Lung (tissue), 12 donors: Measurements from ENCODE around the gene PTPRG. TPM values are rescaled to one million over a fixed set of nuclear protein-coding genes. Genes with fewer than 3 reads are reported as not detected.

Experiments
- ATAC-seq: fragments of 200-7000 bp; cut with Tn5 transposase; one replicate; pipeline ENCODE4 v1.9.1; 2020; ENCODE audit warnings: moderate number of reproducible peaks; ENCODE audit not compliant: insufficient read depth, low FRiP score
- DNase-seq, 3 donors: peaks; one replicate each; pipeline ENCODE4 v3.0.0-alpha.2; 2013 to 2017
- H3K27ac ChIP-seq, 2 donors: one replicate each; pipeline ENCODE4 v1.5.1; 2013; ENCODE audit warnings: mild to moderate bottlenecking in 2 of 2, moderate library complexity in 2 of 2, control low read depth in 1 of 2, inconsistent platforms in 1 of 2, low read depth in 1 of 2, low read length in 1 of 2
- H3K27me3 ChIP-seq, 3 donors: one replicate each; pipeline ENCODE4 v1.5.1; 2013; ENCODE audit warnings: low read length in 2 of 3; ENCODE audit not compliant: control insufficient read depth in 3 of 3, insufficient read depth in 3 of 3
- H3K36me3 ChIP-seq, 4 donors: one replicate each; pipeline ENCODE4 v1.5.1; 2013; ENCODE audit warnings: low read length in 4 of 4, mild to moderate bottlenecking in 1 of 4, moderate library complexity in 1 of 4; ENCODE audit not compliant: control insufficient read depth in 4 of 4, insufficient read depth in 4 of 4
- H3K4me1 ChIP-seq, 5 donors: one replicate each; pipeline ENCODE4 v1.5.1; 2013; ENCODE audit warnings: low read length in 5 of 5, mild to moderate bottlenecking in 2 of 5, moderate library complexity in 1 of 5; ENCODE audit not compliant: control insufficient read depth in 5 of 5, insufficient read depth in 5 of 5
- H3K4me3 ChIP-seq: one replicate; pipeline ENCODE4 v1.5.1; 2013; ENCODE audit warnings: mild to moderate bottlenecking, control low read depth, moderate library complexity
- H3K9ac ChIP-seq, 2 donors: one replicate each; pipeline ENCODE4 v1.5.1; 2013; ENCODE audit warnings: low read length in 2 of 2, control low read depth in 1 of 2; ENCODE audit not compliant: insufficient read depth in 1 of 2
- H3K9me3 ChIP-seq, 4 donors: one replicate each; pipeline ENCODE4 v1.5.1; 2013; ENCODE audit warnings: low read length in 3 of 4, mild to moderate bottlenecking in 1 of 4, moderate library complexity in 1 of 4; ENCODE audit not compliant: control insufficient read depth in 4 of 4, insufficient read depth in 3 of 4
- WGBS, 2 donors: extraction: QIAGEN DNeasy Blood & Tissue Kit; methylation state at CpG; one replicate each; pipeline ENCODE4 v1.1.7; 2013; 5-methylcytosine and 5-hydroxymethylcytosine counted together
- polyA plus RNA-seq, 2 donors: library from polyadenylated mRNA; stranded (reverse); fragments of 200-250 nt; gene quantifications; one replicate each; pipeline ENCODE4 v1.2.1, GENCODE V29; 2013
- total RNA-seq, 2 donors: library from RNA; depleted of rRNA in 1 of 2; stranded (reverse); fragments of >200 nt in 1 of 2; gene quantifications; one replicate each; pipeline ENCODE4 v1.2.1, GENCODE V29; 2014 to 2021
- TF ChIP-seq, protein P1 (sequence below): IDR thresholded peaks from 2 replicates; pipeline ENCODE4 v1.5.1; 2012; ENCODE audit warnings: mild to moderate bottlenecking; ENCODE audit errors: control extremely low read depth, extremely low read depth
- donor health status: control.
- donor health status: control.
- donor health status: Bipolar disorder and iron deficiency.
- donor health status: healthy.
- donor health status: DM: yes; HTN: yes; CAD: no.

The PTPRG gene
- total and polyA plus RNA-seq, 4 donors: 8.5 to 131 (median 75.9) TPM

DNA sequence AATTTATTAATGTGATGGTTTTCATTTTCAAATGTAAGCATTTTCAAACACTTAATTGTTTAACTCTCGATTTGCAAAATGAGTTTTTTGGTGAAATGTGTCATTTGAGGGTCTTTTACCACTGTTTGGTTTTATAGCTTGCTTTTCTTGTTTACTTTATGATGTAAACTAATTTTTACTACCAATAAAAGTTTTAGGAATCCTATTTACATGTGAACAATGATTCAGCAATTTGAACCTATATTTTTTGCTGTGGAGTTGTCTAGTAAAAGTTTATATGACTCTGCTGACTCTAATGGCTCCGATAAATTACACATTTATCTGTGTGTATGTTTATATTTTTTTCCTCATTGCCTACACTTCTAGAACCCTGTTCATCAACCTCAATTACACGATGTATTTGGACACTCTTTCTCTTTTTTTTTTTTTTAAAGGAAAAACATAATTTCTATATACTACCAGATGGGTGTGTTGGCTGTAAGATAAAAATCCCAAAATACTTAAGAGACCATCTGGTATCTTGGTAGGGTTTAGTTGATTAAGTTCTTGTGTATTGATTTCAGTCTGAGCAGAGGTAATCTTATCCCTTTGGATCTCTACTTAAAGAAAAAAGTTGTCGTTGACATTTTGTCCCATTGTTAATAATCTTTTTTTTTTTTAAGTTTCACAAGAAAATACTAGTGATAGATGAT is 89.5 kb downstream of the PTPRG start:
- WGBS, 2 donors: 58 to 62% methylated on average over 4 of the region's 4 CpGs
- Histone ChIP-seq H3K36me3 (no peaks in the 10 kb centered on the region), H3K4me1 (peaks cover 0 to 26% (median 8%) of the 10 kb centered on the region in 5 donors), H3K27me3 (no peaks in the 10 kb centered on the region), H3K9me3 (no peaks in the 10 kb centered on the region), H3K9ac (no peak overlapping the region), H3K4me3 (no peak overlapping the region), H3K27ac (no peak overlapping the region)
- TF ChIP-seq, protein P1, sequence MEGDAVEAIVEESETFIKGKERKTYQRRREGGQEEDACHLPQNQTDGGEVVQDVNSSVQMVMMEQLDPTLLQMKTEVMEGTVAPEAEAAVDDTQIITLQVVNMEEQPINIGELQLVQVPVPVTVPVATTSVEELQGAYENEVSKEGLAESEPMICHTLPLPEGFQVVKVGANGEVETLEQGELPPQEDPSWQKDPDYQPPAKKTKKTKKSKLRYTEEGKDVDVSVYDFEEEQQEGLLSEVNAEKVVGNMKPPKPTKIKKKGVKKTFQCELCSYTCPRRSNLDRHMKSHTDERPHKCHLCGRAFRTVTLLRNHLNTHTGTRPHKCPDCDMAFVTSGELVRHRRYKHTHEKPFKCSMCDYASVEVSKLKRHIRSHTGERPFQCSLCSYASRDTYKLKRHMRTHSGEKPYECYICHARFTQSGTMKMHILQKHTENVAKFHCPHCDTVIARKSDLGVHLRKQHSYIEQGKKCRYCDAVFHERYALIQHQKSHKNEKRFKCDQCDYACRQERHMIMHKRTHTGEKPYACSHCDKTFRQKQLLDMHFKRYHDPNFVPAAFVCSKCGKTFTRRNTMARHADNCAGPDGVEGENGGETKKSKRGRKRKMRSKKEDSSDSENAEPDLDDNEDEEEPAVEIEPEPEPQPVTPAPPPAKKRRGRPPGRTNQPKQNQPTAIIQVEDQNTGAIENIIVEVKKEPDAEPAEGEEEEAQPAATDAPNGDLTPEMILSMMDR: no peak
- no peak for ATAC-seq
- DNase-seq: no peak

DNA sequence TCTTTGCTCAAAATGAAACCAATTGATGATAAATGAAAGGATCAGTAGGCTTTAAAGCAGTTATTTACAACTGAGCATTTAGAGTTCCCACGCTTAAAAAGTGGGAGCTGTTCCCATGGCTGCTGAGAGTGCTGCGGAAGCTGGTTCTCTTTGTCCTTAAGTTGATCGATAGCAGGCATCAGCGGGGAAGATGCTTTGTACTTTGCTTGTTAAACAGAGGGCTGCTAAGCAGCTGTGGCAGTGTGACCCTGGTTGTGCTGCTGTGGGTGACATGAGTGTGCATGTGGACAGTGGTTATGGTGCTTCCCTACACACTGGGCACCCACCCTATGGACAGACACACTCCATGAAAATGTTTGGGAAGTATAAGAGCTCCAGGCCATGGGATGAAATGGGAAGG is 96.3 kb downstream of the PTPRG start:
- no peak for DNase-seq
- Histone ChIP-seq H3K4me3 (no peak overlapping the region), H3K36me3 (no peaks in the 10 kb centered on the region), H3K9ac (no peak overlapping the region), H3K9me3 (peaks cover 0 to 2% (median 0%) of the 10 kb centered on the region in 4 donors), H3K27me3 (no peaks in the 10 kb centered on the region), H3K4me1 (peaks cover 0 to 21% (median 3%) of the 10 kb centered on the region in 5 donors), H3K27ac (no peak overlapping the region)
- no peak for ATAC-seq
- TF ChIP-seq, protein P1: no peak
- WGBS, 2 donors: 70 to 71% methylated on average over 4 of the region's 4 CpGs

DNA sequence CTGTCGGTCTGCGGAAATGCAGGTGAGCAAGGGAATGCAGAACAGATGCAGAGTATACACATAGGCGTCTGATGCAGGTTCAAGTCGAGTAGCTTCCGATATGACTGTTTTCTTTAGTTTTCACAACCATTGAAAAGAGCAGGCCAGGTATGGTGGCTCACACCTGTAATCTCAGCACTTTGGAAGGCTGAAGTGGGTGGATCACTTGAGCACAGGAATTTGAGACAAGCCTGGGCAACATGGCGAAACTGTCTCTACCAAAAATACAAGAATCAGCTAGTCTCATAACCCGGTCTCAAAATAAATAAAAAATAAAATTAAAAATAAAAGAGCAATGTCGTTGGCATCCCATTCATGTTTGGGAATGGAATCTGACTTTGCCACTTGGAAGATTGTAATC is 101.5 kb downstream of the PTPRG start:
- ATAC-seq (no peak), DNase-seq (no peak)
- Histone ChIP-seq H3K27me3 (no peaks in the 10 kb centered on the region), H3K36me3 (no peaks in the 10 kb centered on the region), H3K9me3 (peaks cover 0 to under 1% (median 0%) of the 10 kb centered on the region in 4 donors), H3K4me1 (peaks cover 3 to 27% (median 6%) of the 10 kb centered on the region in 5 donors), H3K27ac (no peak overlapping the region), H3K9ac (no peak overlapping the region), H3K4me3 (no peak overlapping the region)
- whole genome bisulfite sequencing, 2 donors: 93 to 96% methylated on average over 8 of the region's 8 CpGs
- TF ChIP-seq, protein P1: no peak
